ENCODE results near the gene SCYL2.
A peak's percentile ranks its signal among the peaks of the same experiment; 100 is the strongest.

The SCYL2 gene

DNA sequence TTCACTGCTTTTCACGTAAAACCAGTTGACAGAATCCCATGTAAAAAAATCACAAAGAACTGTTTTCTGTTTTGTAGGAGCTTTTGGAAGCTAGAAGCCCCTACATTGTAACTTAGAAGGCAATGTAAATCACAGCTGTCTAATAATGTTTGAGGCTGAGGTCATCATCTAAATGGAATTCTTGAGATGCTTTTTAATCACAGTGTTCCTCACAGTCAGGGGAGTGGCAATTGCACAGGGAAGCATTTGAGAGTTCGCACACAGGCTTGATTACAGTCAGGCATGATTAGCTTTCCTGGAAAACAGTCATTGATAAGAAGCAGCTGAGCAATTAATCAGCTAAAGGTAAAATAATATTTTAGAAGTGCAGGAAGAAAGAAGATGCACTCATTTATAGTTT, 92.8 kb downstream of the SCYL2 start:
- no peaks in the 10 kb centered on the region for H3K36me3 ChIP-seq (ENCODE audit: control insufficient read depth, insufficient read depth, low read length)
- H2AK5ac ChIP-seq (ENCODE audit: low read length) = no peak overlapping the region
- H2BK120ac ChIP-seq (ENCODE audit: low read depth, low read length) = no peak overlapping the region
- H3K4me2 ChIP-seq (ENCODE audit: low read length) = no peak overlapping the region
- H3K27ac ChIP-seq (ENCODE audit: low read depth, low read length) = no peak overlapping the region
- no peaks in the 10 kb centered on the region for H3K4me1 ChIP-seq (ENCODE audit: control insufficient read depth, low read depth, low read length)
- no peak overlapping the region for H3K4ac ChIP-seq (ENCODE audit: low read depth, low read length)
- H3K18ac ChIP-seq (ENCODE audit: low read length) = no peak overlapping the region
- no peak overlapping the region for H2BK5ac ChIP-seq (ENCODE audit: low read length)
- no peak overlapping the region for H3K9ac ChIP-seq (ENCODE audit: low read length)
- H3K4me3 ChIP-seq (ENCODE audit: low read length) = no peak overlapping the region
- H3K56ac ChIP-seq (ENCODE audit: low read length) = no peak overlapping the region
- no peak overlapping the region for H2BK15ac ChIP-seq (replicated peaks; ENCODE audit: low read depth)
- H3K79me1 ChIP-seq (ENCODE audit: low read length) = no peaks in the 10 kb centered on the region
- H3K79me2 ChIP-seq (ENCODE audit: control insufficient read depth, insufficient read depth, low read length) = no peaks in the 10 kb centered on the region
- H3K23ac ChIP-seq (ENCODE audit: low read length) = no peak overlapping the region
- H4K5ac ChIP-seq (ENCODE audit: low read length) = no peak overlapping the region
- H3K27me3 ChIP-seq (ENCODE audit: insufficient read depth, low read length, poor library complexity) = no peaks in the 10 kb centered on the region
- DNase-seq = no peak
- no CpG with 5 or more reads among the region's 2 CpGs for WGBS (ENCODE audit: extremely low coverage, insufficient coverage, low lambda C conversion rate)
- H4K8ac ChIP-seq (ENCODE audit: low read depth, low read length) = no peak overlapping the region

DNA sequence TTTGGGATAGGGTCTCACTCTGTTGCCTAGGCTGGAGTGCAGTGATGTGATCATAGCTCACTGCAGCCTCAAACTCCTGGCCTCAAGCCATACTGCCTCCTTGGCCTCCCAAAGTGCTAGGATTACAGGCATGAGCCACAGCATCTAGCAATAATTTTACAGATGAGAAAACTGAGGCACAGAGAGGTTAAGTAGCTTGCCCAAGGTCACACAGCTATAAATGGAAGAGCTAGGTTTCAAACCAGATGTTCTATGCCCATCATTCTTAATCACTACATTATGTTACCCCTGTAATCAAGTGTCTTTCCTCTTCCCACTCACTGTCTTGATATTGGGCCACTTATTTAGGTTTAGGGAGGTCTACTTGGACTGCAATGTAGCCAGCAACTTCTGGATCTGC, 93.5 kb downstream of the SCYL2 start:
- Histone ChIP-seq H3K4me1 (ENCODE audit: control insufficient read depth, low read depth, low read length) (no peaks in the 10 kb centered on the region), H3K4me2 (ENCODE audit: low read length) (no peak overlapping the region), H3K27me3 (ENCODE audit: insufficient read depth, low read length, poor library complexity) (no peaks in the 10 kb centered on the region), H2AK5ac (ENCODE audit: low read length) (no peak overlapping the region), H3K4ac (ENCODE audit: low read depth, low read length) (no peak overlapping the region), H3K4me3 (ENCODE audit: low read length) (no peak overlapping the region), H3K36me3 (ENCODE audit: control insufficient read depth, insufficient read depth, low read length) (no peaks in the 10 kb centered on the region), H2BK15ac (replicated peaks; ENCODE audit: low read depth) (no peak overlapping the region), H3K23ac (ENCODE audit: low read length) (no peak overlapping the region), H3K79me2 (ENCODE audit: control insufficient read depth, insufficient read depth, low read length) (no peaks in the 10 kb centered on the region), H2BK5ac (ENCODE audit: low read length) (no peak overlapping the region), H3K56ac (ENCODE audit: low read length) (no peak overlapping the region), H3K9ac (ENCODE audit: low read length) (no peak overlapping the region), H3K27ac (ENCODE audit: low read depth, low read length) (no peak overlapping the region), H4K8ac (ENCODE audit: low read depth, low read length) (no peak overlapping the region), H3K79me1 (ENCODE audit: low read length) (no peaks in the 10 kb centered on the region), H3K18ac (ENCODE audit: low read length) (no peak overlapping the region), H4K5ac (ENCODE audit: low read length) (no peak overlapping the region), H2BK120ac (ENCODE audit: low read depth, low read length) (no peak overlapping the region)
- DNase-seq = no peak

DNA sequence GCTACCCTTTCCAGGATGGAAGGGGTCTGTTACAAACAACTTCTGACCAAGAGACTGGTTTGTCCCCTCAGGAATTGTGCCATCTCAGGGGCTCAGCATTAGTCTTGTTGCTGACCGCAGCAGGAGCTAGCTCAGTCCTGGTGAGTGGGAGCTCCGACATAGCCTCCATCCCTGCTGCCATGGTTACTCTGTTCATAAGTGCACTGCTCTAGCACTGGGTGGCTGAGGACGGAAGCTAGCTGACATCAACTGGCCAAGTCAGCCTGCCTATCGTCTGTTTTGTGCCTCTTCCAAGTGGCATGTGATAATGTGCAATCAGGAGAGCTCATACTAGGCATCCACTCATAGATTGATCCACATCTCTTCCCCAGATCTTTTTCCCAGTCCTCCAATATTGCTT, 97.3 kb downstream of the SCYL2 start:
- no peak overlapping the region for H2BK5ac ChIP-seq (ENCODE audit: low read length)
- H3K9ac ChIP-seq (ENCODE audit: low read length) = no peak overlapping the region
- H2BK120ac ChIP-seq (ENCODE audit: low read depth, low read length) = no peak overlapping the region
- H3K4ac ChIP-seq (ENCODE audit: low read depth, low read length) = no peak overlapping the region
- no peaks in the 10 kb centered on the region for H3K79me1 ChIP-seq (ENCODE audit: low read length)
- H3K23ac ChIP-seq (ENCODE audit: low read length) = no peak overlapping the region
- no peak overlapping the region for H3K56ac ChIP-seq (ENCODE audit: low read length)
- no peak overlapping the region for H3K4me3 ChIP-seq (ENCODE audit: low read length)
- H4K5ac ChIP-seq (ENCODE audit: low read length) = no peak overlapping the region
- H3K4me2 ChIP-seq (ENCODE audit: low read length) = no peak overlapping the region
- no peak overlapping the region for H2AK5ac ChIP-seq (ENCODE audit: low read length)
- no peak overlapping the region for H3K27ac ChIP-seq (ENCODE audit: low read depth, low read length)
- H3K36me3 ChIP-seq (ENCODE audit: control insufficient read depth, insufficient read depth, low read length) = no peaks in the 10 kb centered on the region
- no CpG with 5 or more reads among the region's 4 CpGs for WGBS (ENCODE audit: extremely low coverage, insufficient coverage, low lambda C conversion rate)
- no peak for DNase-seq
- H3K27me3 ChIP-seq (ENCODE audit: insufficient read depth, low read length, poor library complexity) = no peaks in the 10 kb centered on the region
- no peaks in the 10 kb centered on the region for H3K4me1 ChIP-seq (ENCODE audit: control insufficient read depth, low read depth, low read length)
- H4K8ac ChIP-seq (ENCODE audit: low read depth, low read length) = no peak overlapping the region
- H3K79me2 ChIP-seq (ENCODE audit: control insufficient read depth, insufficient read depth, low read length) = no peaks in the 10 kb centered on the region
- no peak overlapping the region for H3K18ac ChIP-seq (ENCODE audit: low read length)
- no peak overlapping the region for H2BK15ac ChIP-seq (replicated peaks; ENCODE audit: low read depth)

DNA sequence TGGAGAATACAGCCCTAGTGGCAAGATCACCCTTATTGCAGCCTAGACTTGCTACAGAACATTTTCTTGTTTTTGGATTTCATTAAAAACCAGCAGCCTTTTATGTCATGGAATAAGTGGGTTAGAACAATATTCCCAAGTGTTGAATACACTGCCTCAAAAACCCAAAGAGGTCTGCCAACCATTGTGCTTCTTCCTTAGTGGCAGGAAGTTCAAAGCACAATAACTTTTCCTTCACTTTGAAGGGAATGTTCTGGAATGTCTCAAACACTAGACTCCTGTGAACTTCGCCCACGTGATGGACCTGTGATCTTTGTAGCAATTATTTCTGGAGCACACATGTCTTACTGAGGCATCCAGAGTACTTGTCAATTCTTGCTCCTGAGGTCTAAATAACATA, 98.4 kb downstream of the SCYL2 start:
- Histone ChIP-seq H3K56ac (ENCODE audit: low read length) (no peak overlapping the region), H3K18ac (ENCODE audit: low read length) (no peak overlapping the region), H4K5ac (ENCODE audit: low read length) (no peak overlapping the region), H3K79me1 (ENCODE audit: low read length) (no peaks in the 10 kb centered on the region), H2AK5ac (ENCODE audit: low read length) (no peak overlapping the region), H3K4me3 (ENCODE audit: low read length) (no peak overlapping the region), H2BK15ac (replicated peaks; ENCODE audit: low read depth) (no peak overlapping the region), H3K79me2 (ENCODE audit: control insufficient read depth, insufficient read depth, low read length) (no peaks in the 10 kb centered on the region), H4K8ac (ENCODE audit: low read depth, low read length) (no peak overlapping the region), H3K27me3 (ENCODE audit: insufficient read depth, low read length, poor library complexity) (no peaks in the 10 kb centered on the region), H3K36me3 (ENCODE audit: control insufficient read depth, insufficient read depth, low read length) (no peaks in the 10 kb centered on the region), H3K9ac (ENCODE audit: low read length) (no peak overlapping the region), H2BK120ac (ENCODE audit: low read depth, low read length) (no peak overlapping the region), H3K27ac (ENCODE audit: low read depth, low read length) (no peak overlapping the region), H3K4me1 (ENCODE audit: control insufficient read depth, low read depth, low read length) (no peaks in the 10 kb centered on the region), H3K4ac (ENCODE audit: low read depth, low read length) (no peak overlapping the region), H3K23ac (ENCODE audit: low read length) (no peak overlapping the region), H3K4me2 (ENCODE audit: low read length) (no peak overlapping the region), H2BK5ac (ENCODE audit: low read length) (no peak overlapping the region)
- no CpG with 5 or more reads among the region's 2 CpGs for WGBS (ENCODE audit: extremely low coverage, insufficient coverage, low lambda C conversion rate)
- DNase-seq = no peak

DNA sequence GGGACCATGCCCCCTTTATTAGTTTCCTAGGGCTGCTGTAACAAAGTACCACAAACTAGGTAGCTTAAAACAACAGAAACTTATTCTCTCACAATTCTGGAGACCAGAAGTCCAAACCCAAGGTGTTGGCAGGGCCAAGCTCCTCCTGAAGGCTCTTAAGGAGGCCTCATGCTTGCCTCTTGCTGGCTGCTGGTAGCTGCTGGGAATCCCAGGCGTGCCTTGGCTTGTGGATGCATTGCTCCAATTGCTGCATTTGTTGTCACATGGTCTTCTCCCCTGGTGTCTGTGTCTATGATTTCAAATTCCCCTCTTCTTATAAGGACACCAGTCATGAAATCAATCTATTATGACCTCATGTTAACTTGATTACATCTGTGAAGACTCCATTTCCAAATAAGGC, 101.1 kb downstream of the SCYL2 start:
- Histone ChIP-seq H3K4ac (ENCODE audit: low read depth, low read length) (no peak overlapping the region), H3K9ac (ENCODE audit: low read length) (no peak overlapping the region), H3K27ac (ENCODE audit: low read depth, low read length) (no peak overlapping the region), H4K5ac (ENCODE audit: low read length) (no peak overlapping the region), H3K56ac (ENCODE audit: low read length) (no peak overlapping the region), H3K36me3 (ENCODE audit: control insufficient read depth, insufficient read depth, low read length) (no peaks in the 10 kb centered on the region), H3K79me2 (ENCODE audit: control insufficient read depth, insufficient read depth, low read length) (no peaks in the 10 kb centered on the region), H2BK120ac (ENCODE audit: low read depth, low read length) (no peak overlapping the region), H2BK15ac (replicated peaks; ENCODE audit: low read depth) (no peak overlapping the region), H2AK5ac (ENCODE audit: low read length) (no peak overlapping the region), H3K27me3 (ENCODE audit: insufficient read depth, low read length, poor library complexity) (no peaks in the 10 kb centered on the region), H3K4me1 (ENCODE audit: control insufficient read depth, low read depth, low read length) (no peaks in the 10 kb centered on the region), H2BK5ac (ENCODE audit: low read length) (no peak overlapping the region), H3K18ac (ENCODE audit: low read length) (no peak overlapping the region), H3K79me1 (ENCODE audit: low read length) (no peaks in the 10 kb centered on the region), H3K4me3 (ENCODE audit: low read length) (no peak overlapping the region), H3K23ac (ENCODE audit: low read length) (no peak overlapping the region), H3K4me2 (ENCODE audit: low read length) (no peak overlapping the region), H4K8ac (ENCODE audit: low read depth, low read length) (no peak overlapping the region)
- DNase-seq = no peak
- WGBS (ENCODE audit: extremely low coverage, insufficient coverage, low lambda C conversion rate) = no CpG with 5 or more reads among the region's 1 CpG

DNA sequence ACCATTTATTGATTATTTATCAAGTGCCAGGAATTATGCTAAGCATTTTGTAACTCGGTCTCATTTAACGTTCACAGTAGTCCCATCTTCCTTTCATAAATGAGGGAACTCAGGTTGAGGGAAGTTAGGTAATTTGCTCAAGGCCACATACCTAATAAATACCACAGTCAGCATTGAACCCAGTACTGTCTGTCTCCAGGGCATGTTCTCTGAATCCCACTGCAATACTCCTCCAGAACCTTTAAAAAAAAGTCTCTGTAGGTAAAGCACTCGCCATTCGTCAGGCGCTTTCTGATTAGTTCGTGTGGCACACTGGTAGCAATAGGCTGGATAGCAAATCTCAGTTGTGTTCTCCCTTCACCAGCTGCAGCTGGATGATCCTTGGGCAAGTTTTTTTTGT, 104.2 kb downstream of the SCYL2 start:
- Histone ChIP-seq H3K4me2 (ENCODE audit: low read length) (no peak overlapping the region), H3K79me1 (ENCODE audit: low read length) (no peaks in the 10 kb centered on the region), H3K9ac (ENCODE audit: low read length) (no peak overlapping the region), H3K56ac (ENCODE audit: low read length) (no peak overlapping the region), H4K5ac (ENCODE audit: low read length) (no peak overlapping the region), H2BK5ac (ENCODE audit: low read length) (no peak overlapping the region), H3K27me3 (ENCODE audit: insufficient read depth, low read length, poor library complexity) (no peaks in the 10 kb centered on the region), H4K8ac (ENCODE audit: low read depth, low read length) (no peak overlapping the region), H2BK15ac (replicated peaks; ENCODE audit: low read depth) (no peak overlapping the region), H3K23ac (ENCODE audit: low read length) (no peak overlapping the region), H3K18ac (ENCODE audit: low read length) (no peak overlapping the region), H3K27ac (ENCODE audit: low read depth, low read length) (no peak overlapping the region), H2BK120ac (ENCODE audit: low read depth, low read length) (no peak overlapping the region), H3K79me2 (ENCODE audit: control insufficient read depth, insufficient read depth, low read length) (no peaks in the 10 kb centered on the region), H2AK5ac (ENCODE audit: low read length) (no peak overlapping the region), H3K4me3 (ENCODE audit: low read length) (no peak overlapping the region), H3K4ac (ENCODE audit: low read depth, low read length) (no peak overlapping the region), H3K4me1 (ENCODE audit: control insufficient read depth, low read depth, low read length) (no peaks in the 10 kb centered on the region), H3K36me3 (ENCODE audit: control insufficient read depth, insufficient read depth, low read length) (no peaks in the 10 kb centered on the region)
- DNase-seq = peak; percentile 43
- no CpG with 5 or more reads among the region's 6 CpGs for WGBS (ENCODE audit: extremely low coverage, insufficient coverage, low lambda C conversion rate)

All from mesendoderm (in vitro differentiated cells).